NOMO-1 (cell line): Measurements from ENCODE around the gene RAB35.

Experiments
- DNase-seq, 2 experiments: peaks; one replicate each; lab custom pipeline; 2025; ENCODE audit not compliant: unreplicated experiment in 2 of 2; lab: John Stamatoyannopoulos, UW

Gene RAB35

DNA sequence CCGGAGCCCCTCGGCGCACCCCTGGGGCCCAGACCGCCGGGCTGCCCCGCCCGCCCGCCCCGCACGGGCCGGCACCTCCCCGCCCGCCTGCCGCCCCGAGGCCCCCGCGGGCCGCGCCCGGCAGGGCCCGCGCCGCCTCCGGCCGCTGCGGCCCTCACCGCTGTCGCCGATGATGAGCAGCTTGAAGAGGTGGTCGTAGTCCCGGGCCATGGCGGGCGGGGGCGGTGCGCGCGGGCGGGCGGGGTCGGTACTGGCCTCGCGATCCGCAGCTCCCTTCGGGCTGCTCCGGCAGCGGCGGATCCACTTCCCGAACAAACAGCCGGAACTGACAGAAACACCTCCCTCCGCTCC, at the start of gene RAB35:
RAB35 (minus strand) TSS at position 313 of the 351 bp plus-strand sequence; CDS start at position 210, 103 bp downstream.
- DNase-seq, result no peak

DNA sequence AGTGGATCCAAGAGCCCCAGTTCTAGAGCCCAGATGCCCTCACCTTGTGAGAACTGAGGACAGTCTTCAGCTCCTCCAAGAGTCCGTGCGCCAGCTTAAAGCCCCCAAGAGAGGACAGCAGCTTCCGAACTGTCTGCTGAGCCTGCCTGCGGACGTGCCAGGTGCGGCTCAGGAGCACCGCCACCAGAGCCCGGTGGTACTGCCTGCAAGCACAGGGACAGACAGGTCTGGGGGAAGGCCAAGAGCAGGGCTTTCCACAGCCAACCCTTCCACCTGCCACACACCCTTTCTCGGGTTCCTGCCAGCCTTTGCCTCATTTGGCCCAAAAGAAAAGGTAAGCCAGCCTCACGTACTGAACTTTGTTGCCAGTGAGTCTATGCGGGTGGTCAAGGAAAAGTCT, 47.7 kb upstream of the RAB35 start:
- no peak for DNase-seq

DNA sequence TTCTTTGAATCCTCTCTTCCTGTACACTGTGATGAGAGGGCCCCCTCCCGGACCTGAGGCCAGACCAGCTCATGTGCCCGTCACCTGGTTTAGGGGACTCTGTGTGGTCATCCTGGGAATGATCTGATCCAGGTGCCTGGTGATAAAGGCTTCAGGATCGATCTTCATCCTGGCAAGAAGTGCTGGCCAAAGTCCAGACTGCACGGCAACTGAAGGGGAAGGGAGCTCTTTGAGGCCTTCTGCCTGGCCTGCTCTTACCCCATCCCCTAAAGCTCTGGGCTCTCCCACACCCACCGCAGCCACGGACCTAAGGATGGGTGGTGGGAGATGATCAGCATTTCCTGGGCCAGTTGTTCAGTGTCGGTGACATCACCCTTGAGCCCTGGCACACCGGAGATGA, 46.2 kb upstream of the RAB35 start:
- no peak for DNase-seq

DNA sequence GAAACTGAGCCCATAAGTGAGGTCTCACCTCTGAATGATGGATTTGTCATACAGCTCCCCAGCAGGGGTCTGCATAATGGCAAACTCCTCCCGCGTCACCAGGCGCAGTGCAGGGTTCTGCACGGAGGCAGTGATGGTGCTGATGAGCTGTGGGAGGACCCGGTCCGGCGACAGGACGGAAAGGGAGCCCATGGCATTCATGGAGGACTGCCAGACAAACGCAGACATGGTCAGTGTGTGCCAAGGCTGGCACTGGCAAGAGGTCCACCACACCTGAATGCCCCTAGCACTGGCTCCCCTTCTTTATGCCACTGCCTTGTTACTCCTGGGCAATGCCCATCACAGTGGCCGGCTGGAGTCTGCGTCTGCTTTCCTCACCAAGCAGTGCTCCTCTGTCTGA, 45.3 kb upstream of the RAB35 start:
- no peak for DNase-seq

DNA sequence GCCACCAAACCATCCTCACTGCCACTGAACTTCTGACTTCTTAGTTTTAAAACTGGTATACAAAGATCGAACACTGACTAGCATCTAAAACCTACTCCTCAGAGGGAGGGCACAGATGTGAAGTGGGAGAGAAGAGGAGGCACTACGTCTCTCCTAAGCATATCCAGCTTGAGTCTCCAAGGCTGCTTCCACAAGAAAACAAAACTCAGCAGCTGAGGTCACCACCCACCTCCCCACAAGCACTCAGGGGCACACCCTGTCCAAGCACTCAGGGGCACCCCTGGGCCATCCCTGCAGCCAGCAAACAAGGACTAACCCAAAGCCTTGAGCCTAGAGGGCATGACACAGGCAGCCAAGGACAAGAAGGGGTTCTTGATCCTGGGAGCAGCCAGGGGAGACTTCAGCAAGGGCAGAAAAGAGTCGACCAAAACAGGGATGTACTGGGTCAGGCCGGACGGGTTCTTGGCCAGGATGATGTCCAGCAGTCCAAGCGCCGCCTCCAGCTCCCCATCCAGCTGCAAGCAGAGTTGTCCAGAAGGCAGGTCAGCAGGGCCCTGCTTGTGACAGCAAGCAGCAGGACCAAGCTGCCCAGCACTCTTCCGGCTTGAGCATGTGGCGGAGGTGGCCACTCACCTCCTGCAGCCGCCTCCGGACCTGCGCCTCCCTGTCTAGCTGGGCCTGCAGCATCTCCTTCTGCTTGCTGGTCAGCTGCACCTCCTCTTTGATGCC, 43.1 kb upstream of the RAB35 start:
- DNase-seq, result no peak

DNA sequence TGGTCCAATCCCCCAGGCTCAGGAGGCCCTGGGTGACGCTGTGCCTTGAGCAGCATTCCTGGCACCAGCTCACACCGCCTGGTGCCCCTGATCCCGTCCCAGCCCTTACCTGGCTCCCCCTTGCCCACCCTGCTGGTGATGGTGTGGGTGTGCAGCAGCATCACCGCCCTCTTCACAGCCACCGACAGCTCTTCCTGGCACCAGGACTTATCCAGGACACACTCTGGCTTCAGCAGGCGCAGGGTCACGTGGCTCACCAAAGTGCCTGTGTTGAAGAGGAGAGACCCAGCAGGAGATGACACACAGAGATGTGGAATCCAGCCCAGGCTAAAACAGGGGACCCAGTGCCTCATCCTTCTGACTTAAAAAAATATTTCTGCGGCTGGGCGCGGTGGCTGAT, 41.8 kb upstream of the RAB35 start:
- DNase-seq, result no peak

DNA sequence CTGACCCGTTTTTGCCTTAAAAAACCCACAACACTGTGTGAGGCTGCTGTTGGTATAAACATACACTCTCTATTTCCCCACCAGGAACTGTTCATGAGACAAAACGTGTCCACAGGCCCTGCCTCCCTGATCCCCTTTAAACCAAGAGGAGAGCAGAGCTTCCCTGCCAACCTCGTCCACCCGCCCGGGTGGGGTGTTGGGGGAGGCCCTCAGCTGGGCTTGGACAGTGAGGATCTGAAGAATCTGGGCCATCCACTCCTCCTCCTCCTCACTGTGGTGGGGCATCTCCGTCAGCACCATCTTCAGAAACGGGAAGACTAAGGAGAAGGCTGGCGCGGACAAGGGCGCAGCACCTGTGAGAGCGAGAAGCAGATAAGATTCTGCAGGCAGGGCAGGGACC, 41.1 kb upstream of the RAB35 start:
- DNase-seq, result no peak

DNA sequence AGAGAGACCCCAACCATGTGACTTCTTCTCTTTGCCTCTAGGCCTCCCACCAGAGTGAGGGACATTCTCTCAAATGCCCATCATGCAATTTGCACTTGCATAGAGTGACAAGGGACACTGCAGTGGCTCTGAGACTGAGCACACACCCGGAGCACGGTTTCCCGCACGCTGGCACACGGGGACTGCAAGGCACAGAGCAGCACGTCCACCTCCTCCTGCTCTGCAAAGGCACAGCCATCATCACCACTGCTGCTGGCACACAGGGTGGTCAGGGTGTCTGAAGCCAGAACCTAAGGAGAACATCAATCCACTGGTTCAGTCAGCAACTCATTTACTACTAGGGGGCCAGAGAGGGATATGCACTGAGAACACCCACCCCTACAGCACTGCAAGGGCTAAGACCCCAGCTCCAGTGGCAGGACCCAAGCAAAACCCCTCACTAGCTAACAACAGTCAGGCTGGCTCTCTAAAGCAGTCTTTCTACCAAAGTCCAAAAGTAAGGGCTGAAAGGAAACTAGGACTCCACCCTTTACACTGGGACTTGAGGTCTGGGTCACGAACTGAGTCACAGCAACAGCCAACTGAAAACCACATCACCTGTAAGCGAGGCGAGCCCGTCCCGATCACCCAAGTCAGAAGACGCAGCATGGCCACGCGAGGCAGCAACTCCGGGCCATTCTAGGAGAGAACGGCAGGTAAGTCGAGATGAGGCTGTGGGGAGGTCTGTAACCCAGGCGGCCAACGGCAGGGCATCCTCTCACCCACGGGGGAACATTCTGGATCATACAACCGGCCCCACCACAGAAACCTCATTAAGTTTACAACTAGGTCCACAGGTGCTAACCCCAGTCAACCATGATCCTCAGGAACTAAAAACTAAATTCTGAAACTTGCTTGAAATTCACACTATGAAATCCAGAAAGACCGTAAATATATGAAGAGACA, 40.0 kb upstream of the RAB35 start:
- DNase-seq, result no peak

DNA sequence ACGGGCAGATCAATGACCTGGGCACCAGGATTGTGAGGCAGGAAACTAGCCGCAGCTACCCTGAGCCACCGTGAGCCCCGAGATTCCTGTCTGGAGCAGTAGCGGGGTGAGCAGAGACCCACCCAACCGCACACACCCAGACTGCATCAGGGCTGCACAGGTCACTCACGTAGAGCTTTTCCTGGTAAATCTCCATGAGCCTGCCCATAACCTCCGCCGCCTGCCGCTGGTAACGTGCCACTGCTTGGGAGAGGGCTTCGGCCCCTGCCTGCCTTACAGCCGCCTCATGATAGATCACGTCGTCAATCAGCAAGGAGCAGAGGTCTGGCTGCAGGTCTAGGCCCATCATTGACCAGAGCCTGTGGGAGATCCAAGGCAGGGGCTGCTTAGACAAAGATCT, 38.5 kb upstream of the RAB35 start:
- DNase-seq, result no peak

DNA sequence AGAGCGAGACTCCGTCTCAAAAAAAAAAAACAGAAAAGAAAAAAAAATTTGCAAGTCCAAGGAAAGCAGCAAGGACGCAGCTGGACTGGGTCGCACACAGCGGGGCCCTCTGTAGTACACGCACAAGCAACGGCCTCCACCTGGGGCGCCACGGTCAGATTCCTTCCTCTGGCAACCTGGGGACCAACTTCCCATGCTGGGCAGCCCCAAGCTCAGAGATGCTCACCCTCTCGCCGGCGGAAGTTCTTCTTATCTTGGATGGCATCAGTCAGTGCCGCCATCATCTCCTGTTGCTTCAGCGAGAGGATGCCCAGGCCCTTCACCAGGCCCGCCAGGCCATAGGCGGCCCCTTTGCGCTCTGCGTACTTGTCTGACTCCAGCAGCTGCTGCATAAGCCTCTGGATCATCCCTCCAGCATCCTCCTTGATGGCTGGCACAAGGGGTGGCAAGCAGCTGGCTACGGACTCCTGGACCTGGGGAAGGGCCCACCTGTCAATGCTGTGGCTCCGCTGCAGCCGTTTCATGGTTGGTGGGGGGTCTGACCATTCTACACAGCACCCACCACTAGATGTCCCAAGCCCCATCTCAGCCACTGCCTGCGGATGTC, 34.5 kb upstream of the RAB35 start:
- DNase-seq, result no peak

DNA sequence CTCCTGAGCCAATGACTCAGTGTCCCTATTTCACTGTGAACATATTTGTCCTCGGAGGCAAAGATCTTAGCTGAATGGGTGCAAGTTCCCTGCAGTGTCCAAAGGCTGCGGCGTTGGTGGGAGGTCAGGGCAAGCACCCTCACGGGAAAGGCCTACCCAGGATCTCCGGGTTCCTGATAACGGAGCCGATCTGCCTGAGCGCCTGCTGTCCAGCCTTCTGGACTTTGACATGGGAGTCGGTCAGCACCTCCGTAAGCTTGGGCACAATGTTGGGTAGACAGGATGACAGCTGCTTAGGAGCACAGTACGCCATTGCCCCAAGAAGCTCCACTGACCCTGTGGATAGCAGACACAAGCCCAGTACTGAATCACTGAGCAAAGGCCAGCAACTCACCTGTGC, 31.5 kb upstream of the RAB35 start:
- DNase-seq, result no peak

DNA sequence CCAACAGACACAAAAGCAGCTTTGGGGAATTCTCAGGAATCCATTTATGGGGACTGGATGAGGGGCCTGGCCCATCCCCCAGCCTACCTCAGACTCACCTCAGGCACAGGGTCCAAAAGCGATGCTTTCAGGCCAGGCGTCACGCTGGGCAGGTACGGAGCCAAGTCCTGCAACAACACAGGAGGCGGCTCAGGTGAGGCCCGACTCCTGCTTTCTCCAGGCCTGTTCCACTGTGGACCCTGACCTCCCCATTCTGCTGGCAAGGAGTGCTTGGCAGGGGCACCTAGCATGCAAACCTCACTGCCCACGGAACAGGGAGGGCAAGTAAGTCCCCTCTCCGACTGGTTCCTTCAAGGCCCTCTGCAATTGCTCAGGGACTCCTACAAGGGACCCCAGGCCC, 28.6 kb upstream of the RAB35 start:
- no peak for DNase-seq

DNA sequence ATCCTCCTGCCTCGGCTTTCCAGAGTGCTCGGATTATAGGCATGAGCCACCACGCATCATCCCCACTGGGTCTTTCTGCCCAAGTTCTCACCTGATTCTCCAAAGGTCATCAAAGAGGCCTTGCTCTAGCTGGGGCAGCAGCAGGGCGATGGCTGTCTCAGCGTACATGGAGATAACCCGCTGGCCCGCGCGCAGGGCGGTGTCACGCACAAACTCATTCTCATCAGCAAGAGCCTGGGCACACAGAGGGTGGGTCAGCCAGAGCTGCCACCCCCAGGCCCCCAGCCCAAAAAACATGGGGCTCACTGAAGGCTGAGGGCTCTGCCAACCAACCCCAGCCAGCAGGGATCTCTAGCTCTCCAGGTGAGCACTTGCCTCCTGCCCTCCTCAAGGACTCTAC, 27.7 kb upstream of the RAB35 start:
- DNase-seq, result no peak

DNA sequence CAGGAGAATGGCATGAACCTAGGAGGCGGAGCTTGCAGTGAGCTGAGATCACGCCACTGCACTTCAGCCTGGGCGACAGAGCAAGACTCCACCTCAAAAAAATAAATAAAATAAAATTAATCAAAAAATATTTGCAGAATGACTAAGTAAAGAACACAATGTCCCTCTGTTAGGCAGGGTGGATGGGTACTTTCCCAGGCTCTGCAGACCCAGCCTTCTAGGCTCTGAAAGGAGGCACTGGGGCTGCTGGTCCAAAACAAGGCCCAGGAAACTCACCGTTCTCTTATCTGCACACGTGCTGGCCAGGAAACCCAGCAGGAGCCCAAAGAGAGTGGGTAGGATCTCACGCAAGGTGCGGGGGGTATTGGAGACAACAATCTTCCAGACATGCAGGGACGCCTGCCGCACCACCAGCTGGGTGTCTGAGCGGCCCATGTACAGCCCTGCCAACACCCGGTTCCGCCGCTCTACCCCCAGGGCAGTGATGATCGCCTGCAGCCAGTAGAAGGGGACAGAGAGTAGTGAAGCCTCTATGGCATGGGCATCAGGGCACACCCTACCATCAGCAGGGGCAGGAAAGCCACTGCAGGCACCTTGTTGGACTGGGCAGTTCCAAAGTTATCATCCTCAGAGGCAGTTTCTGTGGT, 25.8 kb upstream of the RAB35 start:
- no peak for DNase-seq

DNA sequence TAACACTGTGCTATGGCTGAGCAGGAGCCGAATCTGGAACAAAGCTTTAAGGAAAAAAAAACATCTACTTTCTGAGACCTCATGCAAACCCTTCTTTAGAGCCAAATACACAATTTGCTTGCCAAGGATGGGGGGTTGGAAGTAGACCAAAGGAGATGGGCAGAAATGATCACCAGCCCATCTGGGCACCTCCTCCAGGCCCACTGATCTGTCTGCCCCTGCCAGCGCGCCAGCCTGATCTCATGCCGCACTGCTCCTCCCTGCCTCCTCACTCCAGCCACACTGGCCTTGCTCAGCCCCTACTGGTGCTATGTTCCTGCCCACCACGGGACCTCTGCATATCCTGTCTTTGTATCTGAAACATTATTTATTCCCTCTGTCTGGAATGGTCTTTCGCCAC, 24.8 kb upstream of the RAB35 start:
- DNase-seq, result no peak

DNA sequence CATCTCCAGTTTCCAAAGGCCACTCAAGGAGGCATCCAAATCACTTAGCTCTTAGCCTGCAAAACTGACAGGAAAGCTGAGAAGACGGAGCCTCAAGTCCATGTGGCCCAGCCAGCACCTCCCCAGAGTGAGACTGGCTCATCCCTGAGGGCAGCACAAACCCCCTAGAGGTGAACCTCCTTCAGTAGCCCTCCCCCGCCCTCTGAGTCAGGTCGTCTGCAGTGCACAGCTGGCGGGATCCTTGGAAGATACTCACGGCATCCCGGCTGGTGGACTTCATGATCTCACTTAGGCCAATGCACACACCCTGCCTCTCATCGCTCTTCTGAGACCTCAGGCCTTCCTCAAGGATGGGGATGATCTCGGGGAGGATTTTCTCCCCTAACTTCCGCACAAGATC, 24.1 kb upstream of the RAB35 start:
- no peak for DNase-seq

DNA sequence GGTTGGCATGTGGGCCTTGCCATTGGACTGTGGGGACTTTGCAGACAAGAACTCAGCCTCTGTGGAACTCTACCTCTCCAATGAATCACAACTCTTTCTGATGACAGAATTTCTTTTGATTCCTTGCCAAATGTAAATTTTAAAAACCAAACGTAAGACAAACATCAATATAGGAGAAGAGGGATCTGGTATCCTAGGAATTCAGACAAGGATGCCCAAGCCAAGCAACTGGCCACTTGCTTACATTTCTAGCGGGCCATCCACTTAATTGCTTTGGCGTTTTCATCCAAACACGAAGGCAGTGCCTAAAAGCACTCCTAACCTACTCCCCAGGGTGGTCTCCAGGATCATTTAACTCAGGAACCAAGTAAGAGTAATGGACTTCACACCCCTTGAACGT, 23.4 kb upstream of the RAB35 start:
- DNase-seq, result no peak

DNA sequence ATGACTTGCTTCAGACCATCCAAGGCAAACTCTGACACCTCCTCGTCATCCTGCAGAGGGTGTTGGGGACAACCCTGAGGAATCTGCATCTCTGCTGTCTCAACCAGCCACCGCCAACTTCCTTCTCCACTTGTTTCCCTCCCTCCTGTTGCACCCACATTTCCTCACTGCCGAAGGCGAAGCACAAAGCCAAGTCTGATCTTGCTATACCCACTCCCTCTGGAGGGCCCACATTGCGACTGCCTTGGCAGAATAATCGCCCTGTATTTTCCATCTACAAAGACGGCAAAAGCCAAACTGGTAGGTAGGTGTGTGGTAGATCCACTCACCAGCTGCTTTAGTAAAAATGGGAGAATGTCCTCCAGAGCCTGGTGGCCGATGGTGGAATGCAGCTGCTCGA, 21.8 kb upstream of the RAB35 start:
- DNase-seq, result no peak

DNA sequence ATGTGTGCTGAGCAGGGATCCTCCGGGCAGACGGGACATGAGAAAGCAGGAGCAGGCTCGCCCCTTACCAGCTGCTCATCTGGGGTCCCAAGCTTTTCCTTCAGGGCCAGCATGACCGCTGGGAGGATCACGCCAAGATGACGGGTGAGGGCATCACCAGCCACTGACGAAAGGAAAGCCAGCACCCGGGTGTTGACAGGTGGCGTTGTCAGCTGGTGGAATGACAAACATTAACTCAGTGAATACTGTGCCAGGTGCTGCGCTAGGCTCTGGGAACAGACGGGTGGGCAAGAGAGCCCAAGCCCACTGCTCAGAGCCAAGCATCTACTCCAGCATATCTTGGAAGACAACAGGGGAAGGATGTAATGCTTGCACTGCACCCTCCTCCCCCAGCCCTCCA, 21.3 kb upstream of the RAB35 start:
- DNase-seq, result no peak

DNA sequence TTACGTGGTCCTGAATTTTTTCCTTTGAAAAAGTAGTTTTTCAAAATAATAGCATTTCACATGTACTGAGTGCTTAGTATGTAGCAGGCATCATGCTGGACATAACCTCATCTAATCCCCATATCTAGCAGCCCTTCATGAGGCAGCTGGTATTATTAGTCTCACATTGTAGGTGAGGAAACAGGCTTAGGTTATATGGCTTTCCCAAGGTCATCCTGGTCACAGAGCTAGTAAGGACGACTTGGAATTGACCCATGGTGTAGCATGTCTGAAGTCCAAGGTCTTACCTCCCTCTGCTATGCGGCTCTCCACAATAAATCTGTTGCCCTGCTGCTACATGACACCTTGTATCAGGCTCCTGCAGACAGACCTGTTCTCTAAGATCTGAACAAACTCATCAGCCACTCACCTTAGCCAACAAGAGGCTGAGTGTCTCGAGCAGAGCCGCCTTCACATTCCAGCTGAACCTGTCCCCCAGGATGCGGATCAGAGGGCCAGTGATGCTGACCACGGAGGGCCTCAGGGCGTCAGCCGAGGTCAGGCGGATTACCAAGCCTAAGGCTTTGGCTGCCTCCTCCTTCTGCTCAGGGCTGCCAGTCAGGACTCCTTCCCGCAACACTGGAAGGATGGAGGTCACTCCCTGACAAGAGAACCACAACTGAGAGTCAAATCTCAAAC, 19.7 kb upstream of the RAB35 start:
- DNase-seq, result no peak
